PC-3 (cell line): Measurements from ENCODE around the gene TXK. TPM values are rescaled to one million over a fixed set of nuclear protein-coding genes. Genes with fewer than 3 reads are reported as not detected.

Source experiments
- ATAC-seq: fragments of 200-7000 bp; cut with Tn5 transposase; 2 replicates; pipeline ENCODE4 v1.9.1; 2020; ENCODE audit warnings: mild to moderate bottlenecking, moderate library complexity
- BruUV-seq: library from RNA; stranded (reverse); fragments of 400-500 nt; replicated peaks from 2 replicates; lab custom pipeline; 2021; lab: Mats Ljungman, UMichigan
- CTCF ChIA-PET: fragments of 300-600 bp; sonication (Branson Sonifier 250); formaldehyde crosslinking; loops from one replicate; lab custom pipeline; 2022; ENCODE audit warnings: antibody characterized with exemption; lab: Charles Lee
- POLR2A ChIA-PET: fragments of 300-600 bp; sonication (Branson Sonifier 250); formaldehyde crosslinking; loops from one replicate; lab custom pipeline; 2022; ENCODE audit warnings: antibody characterized with exemption; ENCODE audit not compliant: unreplicated experiment; lab: Charles Lee
- DNase-seq: peaks from one replicate; pipeline ENCODE4 v3.0.0-alpha.2; 2015
- H2AFZ ChIP-seq: fragments of 300-600 bp; sonication (generic); 2 replicates; pipeline ENCODE4 v1.6.0; 2016; ENCODE audit warnings: antibody characterized with exemption, low read length
- H3F3A ChIP-seq: fragments of 300-600 bp; sonication (generic); one replicate; pipeline ENCODE4 v1.6.0; 2017; ENCODE audit warnings: antibody characterized with exemption, low read length, control low read depth, mild to moderate bottlenecking; ENCODE audit not compliant: unreplicated experiment
- H3K27ac ChIP-seq: fragments of 300-600 bp; sonication (generic); 2 replicates; pipeline ENCODE4 v1.5.1; 2016; ENCODE audit warnings: mild to moderate bottlenecking, low read length
- H3K27me3 ChIP-seq: fragments of 300-600 bp; sonication (generic); 2 replicates; pipeline ENCODE4 v1.6.1; 2016; ENCODE audit warnings: low read length, mixed read lengths
- H3K36me3 ChIP-seq: fragments of 300-600 bp; sonication (generic); 2 replicates; pipeline ENCODE4 v1.6.1; 2016; ENCODE audit warnings: low read depth, mixed run types, low read length, mixed read lengths
- H3K4me1 ChIP-seq: fragments of 300-600 bp; sonication (generic); 2 replicates; pipeline ENCODE4 v1.5.1; 2016; ENCODE audit warnings: low read length; ENCODE audit not compliant: insufficient read depth
- H3K4me2 ChIP-seq: fragments of 300-600 bp; sonication (generic); 2 replicates; pipeline ENCODE4 v1.6.0; 2016; ENCODE audit warnings: low read length
- H3K4me3 ChIP-seq: fragments of 300-600 bp; sonication (generic); 2 replicates; pipeline ENCODE4 v1.5.1; 2016; ENCODE audit warnings: mild to moderate bottlenecking, low read length, mixed read lengths
- H3K79me2 ChIP-seq: fragments of 300-600 bp; sonication (generic); 2 replicates; pipeline ENCODE4 v1.6.1; 2017; ENCODE audit warnings: low read length, mixed read lengths
- H3K9ac ChIP-seq: fragments of 300-600 bp; sonication (generic); 2 replicates; pipeline ENCODE4 v1.6.0; 2016; ENCODE audit warnings: mild to moderate bottlenecking, low read length
- H3K9me2 ChIP-seq: fragments of 300-600 bp; sonication (generic); replicated peaks from 2 replicates; pipeline ENCODE4 v1.6.1; 2016; ENCODE audit warnings: mixed run types, low read length, mixed read lengths
- H3K9me3 ChIP-seq: fragments of 300-600 bp; sonication (generic); 2 replicates; pipeline ENCODE4 v1.6.1; 2016; ENCODE audit warnings: low read length, mixed read lengths
- H4K20me1 ChIP-seq: fragments of 300-600 bp; sonication (generic); 2 replicates; pipeline ENCODE4 v1.6.1; 2016; ENCODE audit warnings: low read length, mixed read lengths
- CTCF ChIP-seq: fragments of 300-600 bp; sonication (generic); conservative IDR thresholded peaks from 2 replicates; pipeline ENCODE4 v1.5.1; 2017; ENCODE audit warnings: antibody characterized with exemption, low read depth, mild to moderate bottlenecking, low read length
- EZH2 ChIP-seq: fragments of 300-600 bp; sonication (generic); IDR thresholded peaks from one replicate; pipeline ENCODE4 v1.6.1; 2017; ENCODE audit warnings: antibody characterized with exemption, mild to moderate bottlenecking, low read length; ENCODE audit not compliant: unreplicated experiment
- EZH2phosphoT487 ChIP-seq: fragments of 300-600 bp; sonication (generic); IDR thresholded peaks from 2 replicates; pipeline ENCODE4 v1.6.1; 2018; ENCODE audit warnings: mild to moderate bottlenecking, antibody characterized with exemption, low read length, borderline replicate concordance
- intact Hi-C: fragments of 100-400 bp; cut with micrococcal nuclease; formaldehyde crosslinking; loops from 2 replicates; pipeline ENCODE4 v1.9.0; 2023
- total RNA-seq: library from RNA; depleted of rRNA; stranded (reverse); fragments of >200 nt; gene quantifications from 2 replicates; pipeline ENCODE4 v1.2.3, GENCODE V29; 2014

TXK gene
- total RNA-seq, 1 experiment from 2014 or later: 2.6 TPM

DNA sequence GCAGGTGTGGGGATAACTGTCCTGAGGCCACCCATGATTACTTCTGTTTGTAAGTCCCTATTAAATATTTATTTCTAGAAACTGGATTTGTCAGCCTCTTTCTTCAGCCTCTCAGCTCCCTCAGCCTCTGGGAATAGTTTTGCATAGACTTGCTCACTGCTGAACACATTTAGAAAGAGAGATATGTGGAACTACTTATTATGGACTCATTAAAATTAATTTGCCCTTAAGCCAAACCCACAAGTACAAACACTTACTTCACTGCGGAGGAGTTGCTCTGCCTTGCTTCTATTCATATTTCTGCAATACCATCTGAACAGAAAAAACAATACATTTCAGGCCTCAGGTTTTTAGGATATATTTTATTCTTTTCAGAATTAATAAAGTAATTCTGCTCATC is 22.4 kb upstream of the TXK start:
- no TSS peak for BruUV-seq
- TF ChIP-seq EZH2: no peak
- TF ChIP-seq EZH2phosphoT487: no peak
- TF ChIP-seq CTCF: no peak
- Histone ChIP-seq H3K4me2 (no peak overlapping the region), H3K27me3 (no peaks in the 10 kb centered on the region), H3K9me2 (no peaks in the 10 kb centered on the region), H3K9ac (no peak overlapping the region), H2AFZ (no peak overlapping the region), H3K27ac (no peak overlapping the region), H3F3A (no peaks in the 10 kb centered on the region), H3K36me3 (peaks cover 17% of the 10 kb centered on the region), H3K4me3 (no peak overlapping the region), H3K4me1 (no peaks in the 10 kb centered on the region), H4K20me1 (no peaks in the 10 kb centered on the region), H3K79me2 (no peaks in the 10 kb centered on the region), H3K9me3 (no peaks in the 10 kb centered on the region)
- CTCF ChIA-PET: no interaction called here
- intact Hi-C loops: no loop called here
- DNase-seq (no peak), ATAC-seq (no peak)
- POLR2A ChIA-PET: no interaction called here

DNA sequence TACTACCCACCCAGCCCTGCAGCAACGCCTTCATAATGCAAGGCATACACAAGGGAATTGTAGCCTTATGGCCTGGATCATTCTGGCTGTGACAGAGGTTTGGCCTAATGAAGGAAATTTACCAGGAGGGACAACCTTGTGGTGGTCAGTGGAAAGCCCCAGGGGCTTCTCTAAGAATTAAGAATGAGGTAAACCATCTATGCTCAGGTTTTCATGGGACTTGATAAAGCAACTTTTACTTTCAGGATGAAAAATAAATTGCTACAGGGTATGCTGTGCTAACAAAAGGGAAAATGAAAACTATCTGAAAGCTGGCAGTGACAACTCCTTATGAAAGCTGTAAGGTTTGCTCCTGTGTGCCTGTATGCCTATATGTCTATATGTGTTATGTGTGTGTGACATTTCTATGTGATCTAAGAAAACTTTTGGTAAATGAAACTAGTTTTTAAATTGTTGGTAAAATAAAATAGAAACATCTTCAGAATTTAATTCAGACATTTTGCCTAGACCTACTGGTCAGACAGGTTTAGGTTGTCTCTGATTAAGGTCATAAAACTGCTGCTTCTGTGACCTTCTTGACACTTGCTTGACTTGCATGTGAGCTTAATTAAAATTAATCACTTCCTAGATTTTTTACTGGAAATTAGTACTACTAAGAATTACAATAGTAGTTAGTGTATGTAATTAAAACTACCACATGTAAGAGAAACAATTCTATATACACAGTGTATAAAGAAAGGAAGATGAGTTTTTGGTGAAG is 19.9 kb upstream of the TXK start:
- Histone ChIP-seq H3K9me2 (no peaks in the 10 kb centered on the region), H3K4me1 (no peaks in the 10 kb centered on the region), H3K79me2 (no peaks in the 10 kb centered on the region), H3K4me3 (no peak overlapping the region), H3F3A (no peaks in the 10 kb centered on the region), H2AFZ (no peak overlapping the region), H4K20me1 (no peaks in the 10 kb centered on the region), H3K4me2 (no peak overlapping the region), H3K27me3 (no peaks in the 10 kb centered on the region), H3K36me3 (peaks cover 17% of the 10 kb centered on the region), H3K9me3 (no peaks in the 10 kb centered on the region), H3K27ac (no peak overlapping the region), H3K9ac (no peak overlapping the region)
- DNase-seq (no peak), ATAC-seq (no peak)
- BruUV-seq: no TSS peak
- intact Hi-C loops: no loop called here
- TF ChIP-seq CTCF (no peak), EZH2phosphoT487 (no peak)
- ChIA-PET POLR2A (no interaction called here), CTCF (no interaction called here)

DNA sequence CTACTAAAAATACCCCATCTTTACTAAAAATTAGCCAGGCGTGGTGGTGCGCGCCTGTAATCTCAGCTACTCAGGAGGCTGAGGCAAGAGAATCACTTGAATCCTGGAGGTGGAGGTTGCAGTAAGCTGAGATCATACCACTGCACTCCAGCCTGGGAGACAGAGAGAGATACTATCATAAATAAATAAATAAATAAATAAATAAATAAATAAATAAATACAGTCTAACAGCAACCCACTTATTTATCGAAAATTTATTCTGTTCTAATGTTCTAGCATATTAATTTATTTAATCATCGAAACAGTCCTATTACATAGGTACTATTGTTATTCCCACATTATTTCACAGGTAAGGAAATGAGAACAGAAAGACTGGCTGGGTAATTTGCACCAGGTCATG is 18.2 kb upstream of the TXK start:
- no TSS peak for BruUV-seq

More for the DNA sequence above, 18.2 kb upstream of the TXK start:
- no peaks in the 10 kb centered on the region for H3K9me2 ChIP-seq
- no peak overlapping the region for H3K4me2 ChIP-seq
- ChIA-PET CTCF (no interaction called here), POLR2A (no interaction called here)
- ATAC-seq: no peak
- H4K20me1 ChIP-seq: no peaks in the 10 kb centered on the region
- no peak overlapping the region for H2AFZ ChIP-seq
- H3K27me3 ChIP-seq: no peaks in the 10 kb centered on the region
- no peak overlapping the region for H3K9ac ChIP-seq
- peaks cover 17% of the 10 kb centered on the region for H3K36me3 ChIP-seq
- H3K27ac ChIP-seq: no peak overlapping the region
- H3K4me1 ChIP-seq: peaks cover 4% of the 10 kb centered on the region; the same call in 1 of the 2 replicates
- H3K9me3 ChIP-seq: no peaks in the 10 kb centered on the region
- intact Hi-C loops: no loop called here
- no peak for TF ChIP-seq CTCF
- TF ChIP-seq EZH2phosphoT487: no peak
- no peak for TF ChIP-seq EZH2
- DNase-seq: no peak
- H3F3A ChIP-seq: no peaks in the 10 kb centered on the region
- no peak overlapping the region for H3K4me3 ChIP-seq
- no peaks in the 10 kb centered on the region for H3K79me2 ChIP-seq
